NB4 (cell line): ENCODE data around the gene GRIK1.
A peak's percentile ranks its signal among the peaks of the same experiment; 100 is the strongest.

Experiments
- DNase-seq: peaks from one replicate; pipeline ENCODE4 v3.0.0; 2010; ENCODE audit warnings: low read depth
- H3K4me3 ChIP-seq: one replicate; pipeline ENCODE4 v1.5.1; 2011; ENCODE audit warnings: mild to moderate bottlenecking, low read depth, low read length, moderate library complexity
- MAX ChIP-seq: IDR thresholded peaks from 2 replicates; pipeline ENCODE4 v1.6.1; 2011; ENCODE audit warnings: low read depth, low read length
- MYC ChIP-seq: IDR thresholded peaks from 2 replicates; pipeline ENCODE4 v1.6.1; 2011; ENCODE audit warnings: low read depth, low read length
- POLR2A ChIP-seq: IDR thresholded peaks from 2 replicates; pipeline ENCODE4 v1.6.1; 2011; ENCODE audit warnings: mild to moderate bottlenecking; ENCODE audit not compliant: insufficient read length; ENCODE audit errors: extremely low read depth
- TF ChIP-seq, protein P1 (sequence below): IDR thresholded peaks from one replicate; pipeline ENCODE4 v1.5.1; 2012; ENCODE audit warnings: low read depth, low read length

The GRIK1 gene

DNA sequence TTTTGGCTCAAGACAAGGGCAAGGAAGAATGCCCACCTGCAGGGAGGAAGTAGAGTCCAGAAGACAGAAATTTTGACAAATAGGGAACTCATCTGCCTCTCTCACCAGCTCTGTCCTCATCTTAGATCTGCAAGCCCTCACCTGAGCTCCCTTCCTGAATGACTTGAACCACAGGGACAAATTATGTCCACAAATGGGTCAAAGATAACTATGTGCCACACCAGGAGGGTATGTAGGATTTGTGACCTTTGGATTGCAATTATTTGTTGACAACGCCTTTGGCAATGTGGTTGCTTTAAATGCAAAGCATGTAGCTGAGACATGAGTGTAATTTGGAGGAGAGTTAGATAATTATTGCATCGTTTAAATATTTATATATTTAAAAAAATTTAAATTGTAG is 79.5 kb downstream of the GRIK1 start:
- no peak overlapping the region for H3K4me3 ChIP-seq
- no peak for DNase-seq
- TF ChIP-seq MYC (no peak), MAX (no peak), POLR2A (no peak)
- TF ChIP-seq, protein P1, sequence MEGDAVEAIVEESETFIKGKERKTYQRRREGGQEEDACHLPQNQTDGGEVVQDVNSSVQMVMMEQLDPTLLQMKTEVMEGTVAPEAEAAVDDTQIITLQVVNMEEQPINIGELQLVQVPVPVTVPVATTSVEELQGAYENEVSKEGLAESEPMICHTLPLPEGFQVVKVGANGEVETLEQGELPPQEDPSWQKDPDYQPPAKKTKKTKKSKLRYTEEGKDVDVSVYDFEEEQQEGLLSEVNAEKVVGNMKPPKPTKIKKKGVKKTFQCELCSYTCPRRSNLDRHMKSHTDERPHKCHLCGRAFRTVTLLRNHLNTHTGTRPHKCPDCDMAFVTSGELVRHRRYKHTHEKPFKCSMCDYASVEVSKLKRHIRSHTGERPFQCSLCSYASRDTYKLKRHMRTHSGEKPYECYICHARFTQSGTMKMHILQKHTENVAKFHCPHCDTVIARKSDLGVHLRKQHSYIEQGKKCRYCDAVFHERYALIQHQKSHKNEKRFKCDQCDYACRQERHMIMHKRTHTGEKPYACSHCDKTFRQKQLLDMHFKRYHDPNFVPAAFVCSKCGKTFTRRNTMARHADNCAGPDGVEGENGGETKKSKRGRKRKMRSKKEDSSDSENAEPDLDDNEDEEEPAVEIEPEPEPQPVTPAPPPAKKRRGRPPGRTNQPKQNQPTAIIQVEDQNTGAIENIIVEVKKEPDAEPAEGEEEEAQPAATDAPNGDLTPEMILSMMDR, result no peak

DNA sequence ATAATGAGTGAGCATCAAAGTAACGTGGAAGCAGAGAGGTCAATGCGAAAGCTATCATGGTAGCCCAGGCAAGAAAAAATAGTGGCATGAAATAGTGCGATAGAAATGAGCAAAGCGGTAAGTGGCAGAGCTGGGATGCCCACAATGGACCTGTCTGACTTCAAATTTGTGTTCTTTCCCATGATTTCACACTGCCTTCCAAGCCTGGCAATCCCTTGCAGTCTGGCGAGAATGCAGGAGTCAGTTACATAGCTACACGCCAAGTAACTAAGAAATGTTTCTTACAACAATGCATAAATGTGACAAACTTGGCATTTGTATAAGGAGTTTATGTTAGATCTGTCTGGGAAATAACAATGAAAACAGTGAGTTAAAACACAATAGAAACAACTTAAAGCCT is 82.6 kb downstream of the GRIK1 start:
- no peak for DNase-seq
- H3K4me3 ChIP-seq, result no peak overlapping the region
- TF ChIP-seq, protein P1, result no peak
- TF ChIP-seq MAX, result no peak
- TF ChIP-seq MYC, result no peak
- no peak for TF ChIP-seq POLR2A

DNA sequence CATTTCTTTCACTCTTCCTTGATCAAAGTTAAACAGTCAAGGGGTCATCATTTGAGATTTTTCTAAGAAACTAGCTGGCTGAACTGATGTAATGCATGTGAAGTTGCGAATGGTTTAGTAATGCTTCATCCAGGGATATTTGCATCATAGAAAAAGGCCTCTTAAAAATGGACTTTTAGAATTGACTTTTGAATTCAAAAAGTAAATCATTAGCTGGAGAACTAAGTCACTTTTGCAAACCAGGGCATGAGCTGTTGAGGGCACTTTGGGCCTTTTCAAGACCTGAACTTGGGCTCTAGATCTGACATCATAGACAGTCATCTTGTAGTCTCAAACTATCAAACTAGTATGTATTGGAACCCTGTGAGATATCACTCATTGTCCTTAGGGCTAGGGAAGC is 85.0 kb downstream of the GRIK1 start:
- no peak overlapping the region for H3K4me3 ChIP-seq
- TF ChIP-seq, protein P1, result no peak
- no peak for TF ChIP-seq POLR2A
- TF ChIP-seq MYC, result no peak
- TF ChIP-seq MAX, result no peak
- no peak for DNase-seq

GRCh38 chr21:29851611-29852010 is 88.2 kb downstream of the GRIK1 start:
- DNase-seq, result no peak
- H3K4me3 ChIP-seq, result no peak overlapping the region
- TF ChIP-seq MAX (no peak), POLR2A (no peak), MYC (no peak)
- TF ChIP-seq, protein P1, result no peak

- peak; percentile 62 for DNase-seq
- TF ChIP-seq, protein P1, result peak; percentile 80
- no peak for TF ChIP-seq POLR2A
- peak; percentile 2; the same call in 1 of the 2 replicates for TF ChIP-seq MAX
- no peak for TF ChIP-seq MYC
- no peak overlapping the region for H3K4me3 ChIP-seq
Observed at GRCh38 chr21:29849735-29850176, 90.0 kb downstream of the GRIK1 start.
